H54 (cell line): ENCODE measurements around the gene FOSL2.
A peak's percentile ranks its signal among the peaks of the same experiment; 100 is the strongest.

Experiments used
- DNase-seq: peaks from one replicate; pipeline ENCODE4 v3.0.0; 2011; ENCODE audit warnings: low spot score, mixed read lengths; ENCODE audit not compliant: insufficient read length
- FAIRE-seq: peaks from 3 replicates; lab custom pipeline; 2011; peaks lifted over from hg19 to GRCh38; lab: Jason Lieb, UNC
- POLR2A ChIP-seq: IDR thresholded peaks from 2 replicates; pipeline ENCODE4 v1.6.1; 2011; ENCODE audit warnings: low read depth, mild to moderate bottlenecking, low read length

Gene FOSL2

GRCh38 chr2:28392297-28393113 lies at the start of gene FOSL2:
TSS of gene FOSL2 (plus strand) at chr2:28392858. CDS start at chr2:28393721, 863 bp downstream.
- TF ChIP-seq POLR2A = peak; percentile 87
- no peak for FAIRE-seq

GRCh38 chr2:28343184-28343942 lies 49.3 kb upstream of the FOSL2 start:
- no peak for TF ChIP-seq POLR2A
- FAIRE-seq (no peak), DNase-seq (no peak)

More at GRCh38 chr2:28392297-28393113, at the start of gene FOSL2:
- peak; percentile 91 for DNase-seq

- no peak for TF ChIP-seq POLR2A
- DNase-seq = no peak
- no peak for FAIRE-seq
These were observed 48.5 kb upstream of the FOSL2 start for GRCh38 chr2:28343971-28344715.

- no peak for DNase-seq
- no peak for FAIRE-seq
- no peak for TF ChIP-seq POLR2A
These were observed 47.8 kb upstream of the FOSL2 start for GRCh38 chr2:28344756-28345373.

GRCh38 chr2:28345619-28346018 lies 47.0 kb upstream of the FOSL2 start:
- TF ChIP-seq POLR2A = no peak
- no peak for DNase-seq

GRCh38 chr2:28346587-28346986 lies 46.1 kb upstream of the FOSL2 start:
- DNase-seq (no peak), FAIRE-seq (no peak)
- no peak for TF ChIP-seq POLR2A

More at GRCh38 chr2:28345619-28346018, 47.0 kb upstream of the FOSL2 start:
- FAIRE-seq = no peak

- TF ChIP-seq POLR2A = no peak
- DNase-seq (no peak), FAIRE-seq (no peak)
These were observed 45.5 kb upstream of the FOSL2 start for GRCh38 chr2:28347193-28347592.

GRCh38 chr2:28347596-28347995 lies 45.1 kb upstream of the FOSL2 start:
- FAIRE-seq (no peak), DNase-seq (no peak)
- no peak for TF ChIP-seq POLR2A

GRCh38 chr2:28348149-28348567 lies 44.5 kb upstream of the FOSL2 start:
- no peak for TF ChIP-seq POLR2A
- DNase-seq (no peak), FAIRE-seq (no peak)

GRCh38 chr2:28348921-28349320 lies 43.7 kb upstream of the FOSL2 start:
- no peak for FAIRE-seq
- no peak for TF ChIP-seq POLR2A
- DNase-seq = no peak

GRCh38 chr2:28349546-28350165 lies 43.0 kb upstream of the FOSL2 start:
- no peak for DNase-seq
- no peak for FAIRE-seq
- no peak for TF ChIP-seq POLR2A

- TF ChIP-seq POLR2A = no peak
- FAIRE-seq (no peak), DNase-seq (no peak)
These were observed 42.5 kb upstream of the FOSL2 start for GRCh38 chr2:28350196-28350595.

GRCh38 chr2:28350791-28351285 lies 41.8 kb upstream of the FOSL2 start:
- DNase-seq (no peak), FAIRE-seq (no peak)
- no peak for TF ChIP-seq POLR2A

GRCh38 chr2:28351621-28352020 lies 41.0 kb upstream of the FOSL2 start:
- DNase-seq (no peak), FAIRE-seq (no peak)
- no peak for TF ChIP-seq POLR2A
